ENCODE data around the gene TSNAX. TPM values are rescaled to one million over a fixed set of nuclear protein-coding genes. Genes with fewer than 3 reads are reported as not detected.

The TSNAX gene
- total and polyA plus RNA-seq, 2 of the 4 experiments (the other 2 are of a cell fraction) = 19.6 to 60.6 TPM

- no peak for TF ChIP-seq RCOR1 (IDR thresholded peaks at IDR 0.05; ENCODE audit: insufficient replicate concordance, low read length)
These were observed 20.8 kb upstream of the TSNAX start (continued) for GRCh38 chr1:231507476-231508355.

- intact Hi-C loops (cut with micrococcal nuclease) = no loop called here
- in situ Hi-C loops (cut with MboI; ENCODE audit: low sequenced_read_pairs) = no loop called here
- H2AFZ ChIP-seq (replicated peaks; ENCODE audit: low read length, poor library complexity) = peak overlapping the region; percentile 81
- H2AK5ac ChIP-seq (ENCODE audit: low read depth, low read length) = no peak overlapping the region
- no peaks in the 10 kb centered on the region for H3K9me3 ChIP-seq (ENCODE audit: control insufficient read depth, insufficient read depth, low read length)
- dilution Hi-C loops (cut with HindIII; ENCODE audit: low sequenced_read_pairs, unreplicated experiment) = no loop called here
- no peak overlapping the region for H3K4ac ChIP-seq (ENCODE audit: low read depth, low read length)
- H2BK15ac ChIP-seq (ENCODE audit: low read depth, low read length) = no peak overlapping the region
- no peak for TF ChIP-seq USF2 (IDR thresholded peaks at IDR 0.05; ENCODE audit: low read depth, low read length)
- no peak for TF ChIP-seq CEBPB (IDR thresholded peaks at IDR 0.05; ENCODE audit: low read depth, low read length)
- TF ChIP-seq RFX5 (IDR thresholded peaks at IDR 0.05; ENCODE audit: low read depth, low read length) = no peak
- TF ChIP-seq MAFK (IDR thresholded peaks at IDR 0.05; ENCODE audit: low read depth, low read length) = peak; percentile 97
- no peak for TF ChIP-seq CHD1 (IDR thresholded peaks at IDR 0.05; ENCODE audit: low read depth, low read length)
- TF ChIP-seq MXI1 (IDR thresholded peaks at IDR 0.05; ENCODE audit: borderline replicate concordance, low read depth, low read length) = no peak
- no peak for TF ChIP-seq RAD21 (IDR thresholded peaks at IDR 0.05; ENCODE audit: low read length)
- TF ChIP-seq CTCF (conservative IDR thresholded peaks at IDR 0.05; ENCODE audit: low read depth, low read length) = no peak
- TF ChIP-seq POLR2A (IDR thresholded peaks at IDR 0.05; ENCODE audit: low read depth, low read length) = no peak
- DNase-seq = peak; percentile 16
- no peak overlapping the region for H3K27ac ChIP-seq (ENCODE audit: insufficient read depth, low read length)
- no peak overlapping the region for H2BK20ac ChIP-seq (ENCODE audit: low read depth, low read length)
- H4K91ac ChIP-seq (ENCODE audit: insufficient read depth, low read depth, low read length) = no peak overlapping the region
- H3K79me1 ChIP-seq (ENCODE audit: low read depth in 1 of 2, low read length in 2 of 2) = no peaks in the 10 kb centered on the region
- H4K5ac ChIP-seq (ENCODE audit: low read depth, low read length) = peak overlapping the region; percentile 16; the same call in 1 of the 2 replicates
- no peak overlapping the region for H2AK9ac ChIP-seq (replicated peaks; ENCODE audit: low read depth, low read length, poor library complexity)
- no CpG with 5 or more reads among the region's 6 CpGs for WGBS, 2 experiments (ENCODE audit: extremely low coverage in 2 of 2, insufficient read length in 1 of 2)
- no peak overlapping the region for H4K8ac ChIP-seq (ENCODE audit: low read depth in 2 of 2, low read length in 2 of 2)
- H3K14ac ChIP-seq (replicated peaks; ENCODE audit: low read depth, low read length) = no peak overlapping the region
- H3K27me3 ChIP-seq (ENCODE audit: control insufficient read depth, insufficient read depth, low read length) = no peaks in the 10 kb centered on the region
- H3K23ac ChIP-seq (ENCODE audit: low read depth, low read length) = no peak overlapping the region
- H3K4me2 ChIP-seq (ENCODE audit: low read depth, low read length) = peak overlapping the region; percentile 44; the same call in 1 of the 2 replicates
- peak; percentile 62 for ATAC-seq (ENCODE audit: low read depth)
- H3K4me3 ChIP-seq (ENCODE audit: insufficient read depth, low read depth, low read length) = no peak overlapping the region
- H3K56ac ChIP-seq (ENCODE audit: extremely low read depth, insufficient read depth, low read length) = no peak overlapping the region
- ChIA-PET CTCF (no interaction called here), POLR2A (ENCODE audit: unreplicated experiment) (interaction anchor here (0.5 kb wide), 1 partner anchor 50 kb away, joined by 6 read pairs; no protein-coding TSS in a partner anchor)
- no TSS peak for BruUV-seq (replicated peaks)
- H2BK5ac ChIP-seq (ENCODE audit: low read depth, low read length, poor library complexity, severe bottlenecking) = no peak overlapping the region
- H3K36me3 ChIP-seq (ENCODE audit: control insufficient read depth, insufficient read depth, low read length) = no peaks in the 10 kb centered on the region
- H3K4me1 ChIP-seq (ENCODE audit: control insufficient read depth, insufficient read depth, low read length) = no peaks in the 10 kb centered on the region
- no peak overlapping the region for H3K9ac ChIP-seq (ENCODE audit: low read depth, low read length)
- no peak overlapping the region for H2BK120ac ChIP-seq (ENCODE audit: low read depth, low read length)
- no peaks in the 10 kb centered on the region for H3K9me1 ChIP-seq (ENCODE audit: insufficient read depth, low read length)
- no peak overlapping the region for H3K18ac ChIP-seq (ENCODE audit: low read depth, low read length)
- no peaks in the 10 kb centered on the region for H4K20me1 ChIP-seq (ENCODE audit: insufficient read depth, low read length)
These were observed 20.0 kb upstream of the TSNAX start for GRCh38 chr1:231508497-231508896.

All from IMR-90 (cell line).